Psoas muscle (tissue), 8 donors: ENCODE results near the gene MTMR10. TPM values are rescaled to one million over a fixed set of nuclear protein-coding genes. Genes with fewer than 3 reads are reported as not detected.

ENCODE experiments used
- ATAC-seq, 4 donors: fragments of 200-7000 bp; cut with Tn5 transposase; one replicate each; pipeline ENCODE4 v1.9.1; 2020; ENCODE audit warnings: moderate library complexity in 3 of 4, mild to moderate bottlenecking in 2 of 4
- DNase-seq, 2 donors: peaks; one replicate each; pipeline ENCODE4 v3.0.0-alpha.2; 2020
- H3K27ac ChIP-seq: fragments of 200-600 bp; one replicate; pipeline ENCODE4 v1.8.0; 2022
- H3K27me3 ChIP-seq, 3 donors: fragments of 200-600 bp in 1 of 3; one replicate each; pipeline versions ENCODE4 v1.6.1 to v1.8.0; 2013 to 2022; ENCODE audit warnings: low read length in 2 of 3, mild to moderate bottlenecking in 2 of 3, moderate library complexity in 1 of 3; ENCODE audit not compliant: insufficient read depth in 3 of 3
- H3K36me3 ChIP-seq, 2 donors: fragments of 200-600 bp in 1 of 2; one replicate each; pipeline versions ENCODE4 v1.6.1 to v1.8.0; 2013 to 2022; ENCODE audit warnings: low read depth in 1 of 2, mild to moderate bottlenecking in 1 of 2, moderate library complexity in 1 of 2; ENCODE audit not compliant: insufficient read depth in 1 of 2
- H3K4me1 ChIP-seq: fragments of 200-600 bp; one replicate; pipeline ENCODE4 v1.8.0; 2022
- H3K4me3 ChIP-seq: fragments of 200-600 bp; one replicate; pipeline ENCODE4 v1.8.0; 2022; ENCODE audit warnings: mild to moderate bottlenecking
- H3K9me3 ChIP-seq: fragments of 200-600 bp; one replicate; pipeline ENCODE4 v1.8.0; 2022
- CTCF ChIP-seq: fragments of 200-600 bp; IDR thresholded peaks from one replicate; pipeline ENCODE4 v1.8.0; 2022; ENCODE audit warnings: antibody characterized with exemption
- WGBS, 3 donors: extraction: QIAGEN DNeasy Blood & Tissue Kit; methylation state at CpG; one replicate each; pipeline versions ENCODE4 v1.1.6 to v1.1.7; 2013; 5-methylcytosine and 5-hydroxymethylcytosine counted together
- intact Hi-C, 2 donors: fragments of 100-400 bp; cut with DNase I; formaldehyde crosslinking; loops; one replicate each; pipeline versions ENCODE4 v1.11.0 to v1.14.2; 2022
- polyA plus RNA-seq, 3 donors: library from polyadenylated mRNA; stranded (reverse); fragments of 200-250 nt; gene quantifications; one replicate each; pipeline ENCODE4 v1.2.3, GENCODE V29; 2013
- total RNA-seq, 4 donors: library from RNA; stranded (reverse); fragmentation: NEBNext Ultra II Directional in 2 of 4; extraction: Animal tissue kit (Norgen Biotek cat#: 25700) in 2 of 4; gene quantifications; one replicate each; pipeline versions ENCODE4 v1.2.1 to v1.2.4, GENCODE V29; 2021 to 2023
- donor health status: healthy with polysubstance abuse.
- donor health status: DM: no; HTN: no; CAD: no; lungs with moderate emphysema.
- donor health status: Bipolar disorder and iron deficiency.
- donor health status: healthy.
- donor health status: DM: yes; HTN: yes; CAD: no.
- donor health status: DM: no; HTN: no; CAD: no.
- donor health status: DM: no; HTN: no; CAD: no.
- donor health status: DM: yes; HTN: yes; CAD: no.

MTMR10 gene
- total and polyA plus RNA-seq, 7 donors = 15.0 to 52.3 (median 28.0) TPM

- H3K9me3 ChIP-seq = peaks cover 21% of the 10 kb centered on the region
- no peaks in the 10 kb centered on the region for H3K4me1 ChIP-seq
- no peaks in the 10 kb centered on the region for H3K27me3 ChIP-seq
- no peaks in the 10 kb centered on the region for H3K36me3 ChIP-seq
- no peak for ATAC-seq
- H3K27ac ChIP-seq = no peak overlapping the region
- no peak for DNase-seq
- TF ChIP-seq CTCF = no peak
- intact Hi-C loops = no loop called here
- no peak overlapping the region for H3K4me3 ChIP-seq
- WGBS, 3 donors = 28 to 68% (median 59%) methylated on average over 2 of the region's 2 CpGs
Measured at GRCh38 chr15:31014608-31014925, 23.1 kb upstream of the MTMR10 start.

- peaks cover 21% of the 10 kb centered on the region for H3K9me3 ChIP-seq
- intact Hi-C loops = no loop called here
- DNase-seq (no peak), ATAC-seq (no peak)
- no peaks in the 10 kb centered on the region for H3K27me3 ChIP-seq
- 49 to 63% (median 59%) methylated on average over 2 of the region's 2 CpGs for WGBS, 3 donors
- H3K4me3 ChIP-seq = no peak overlapping the region
- no peaks in the 10 kb centered on the region for H3K36me3 ChIP-seq
- H3K4me1 ChIP-seq = no peaks in the 10 kb centered on the region
- H3K27ac ChIP-seq = no peak overlapping the region
- TF ChIP-seq CTCF = no peak
Measured at GRCh38 chr15:31013863-31014607, 22.6 kb upstream of the MTMR10 start.

GRCh38 chr15:31012455-31012854 lies 21.0 kb upstream of the MTMR10 start:
- H3K27ac ChIP-seq = no peak overlapping the region
- peaks cover 21% of the 10 kb centered on the region for H3K9me3 ChIP-seq
- no peak for TF ChIP-seq CTCF
- WGBS, 3 donors = 77 to 87% (median 77%) methylated on average over 2 of the region's 2 CpGs
- DNase-seq (no peak), ATAC-seq (no peak)
- intact Hi-C loops = no loop called here
- no peak overlapping the region for H3K4me3 ChIP-seq
- H3K27me3 ChIP-seq = no peaks in the 10 kb centered on the region
- no peaks in the 10 kb centered on the region for H3K4me1 ChIP-seq
- H3K36me3 ChIP-seq = no peaks in the 10 kb centered on the region

GRCh38 chr15:31010036-31010435 lies 18.6 kb upstream of the MTMR10 start:
- H3K4me3 ChIP-seq = no peak overlapping the region
- ATAC-seq = no peak
- peaks cover 21% of the 10 kb centered on the region for H3K9me3 ChIP-seq
- 93 to 100% (median 93%) methylated on average over 1 of the region's 1 CpG for WGBS, 3 donors
- H3K27me3 ChIP-seq = no peaks in the 10 kb centered on the region
- intact Hi-C loops = no loop called here
- H3K36me3 ChIP-seq = no peaks in the 10 kb centered on the region
- H3K4me1 ChIP-seq = no peaks in the 10 kb centered on the region
- no peak for DNase-seq
- no peak for TF ChIP-seq CTCF
- H3K27ac ChIP-seq = no peak overlapping the region

- TF ChIP-seq CTCF = no peak
- Histone ChIP-seq H3K27me3 (no peaks in the 10 kb centered on the region), H3K27ac (no peak overlapping the region), H3K4me1 (no peaks in the 10 kb centered on the region), H3K36me3 (no peaks in the 10 kb centered on the region), H3K4me3 (no peak overlapping the region), H3K9me3 (no peaks in the 10 kb centered on the region)
- ATAC-seq (no peak), DNase-seq (no peak)
- 60 to 80% (median 73%) methylated on average over 2 of the region's 2 CpGs for WGBS, 3 donors
- intact Hi-C loops = loop anchor here in 1 of 2 donors (2.0 kb wide), 1 partner anchor 25 kb away; no protein-coding TSS in a partner anchor
Measured at GRCh38 chr15:31005660-31006059, 14.2 kb upstream of the MTMR10 start.
